SK-N-SH treated with all-trans-retinoic acid at 6 μM for 48 hours (cell line): ENCODE data around the gene LARGE1.

Experiments used
- ATAC-seq: fragments of 200-7000 bp; cut with Tn5 transposase; 3 replicates; pipeline ENCODE4 v1.9.1; 2020; ENCODE audit warnings: mild to moderate bottlenecking, moderate library complexity
- ARNTL ChIP-seq: fragments of 450-650 bp; formaldehyde crosslinking; IDR thresholded peaks from 2 replicates; pipeline ENCODE4 v1.5.0; 2020; ENCODE audit warnings: low read depth, mild to moderate bottlenecking, moderate library complexity, borderline replicate concordance
- BACH2 ChIP-seq: fragments of 250-450 bp; sonication (Bioruptor Pico); IDR thresholded peaks from 2 replicates; pipeline ENCODE4 v1.9.0; 2021; ENCODE audit warnings: mild to moderate bottlenecking, borderline replicate concordance
- CSDC2 ChIP-seq: fragments of 250-450 bp; sonication (Bioruptor Pico); IDR thresholded peaks from 2 replicates; pipeline ENCODE4 v1.5.0; 2020; ENCODE audit warnings: mild to moderate bottlenecking, moderate library complexity
- CSRNP3 ChIP-seq: fragments of 250-450 bp; sonication (Bioruptor Pico); IDR thresholded peaks from 2 replicates; pipeline ENCODE4 v1.5.1; 2021; ENCODE audit warnings: mild to moderate bottlenecking, moderate library complexity
- GLIS3 ChIP-seq: fragments of 250-450 bp; sonication (Bioruptor Pico); IDR thresholded peaks from 2 replicates; pipeline ENCODE4 v1.5.0; 2020; ENCODE audit warnings: mild to moderate bottlenecking, moderate library complexity
- ISL1 ChIP-seq: fragments of 250-450 bp; sonication (Bioruptor Pico); IDR thresholded peaks from 2 replicates; pipeline ENCODE4 v2.1.2; 2022; ENCODE audit warnings: mild to moderate bottlenecking, moderate library complexity
- OSR1 ChIP-seq: fragments of 250-450 bp; sonication (Bioruptor Pico); IDR thresholded peaks from 2 replicates; pipeline ENCODE4 v1.8.0; 2022; ENCODE audit warnings: moderate library complexity, mild to moderate bottlenecking, inconsistent platforms
- PATZ1 ChIP-seq: fragments of 250-450 bp; sonication (Bioruptor Pico); IDR thresholded peaks from 2 replicates; pipeline ENCODE4 v1.8.0; 2020; ENCODE audit warnings: mild to moderate bottlenecking, moderate library complexity, borderline replicate concordance
- PPARA ChIP-seq: fragments of 250-450 bp; sonication (Bioruptor Pico); IDR thresholded peaks from 2 replicates; pipeline ENCODE4 v1.5.0; 2020; ENCODE audit warnings: mild to moderate bottlenecking, borderline replicate concordance
- RARB ChIP-seq: fragments of 250-450 bp; sonication (Bioruptor Pico); IDR thresholded peaks from 2 replicates; pipeline ENCODE4 v1.8.0; 2021; ENCODE audit warnings: mild to moderate bottlenecking, moderate library complexity
- TCF4 ChIP-seq: fragments of 250-450 bp; sonication (Bioruptor Pico); IDR thresholded peaks from 2 replicates; pipeline ENCODE4 v1.8.0; 2021; ENCODE audit warnings: mild to moderate bottlenecking, moderate library complexity, borderline replicate concordance
- TOX ChIP-seq: fragments of 250-450 bp; sonication (Bioruptor Pico); IDR thresholded peaks from 2 replicates; pipeline ENCODE4 v1.8.0; 2021; ENCODE audit warnings: mild to moderate bottlenecking, moderate library complexity, borderline replicate concordance
- TSHZ2 ChIP-seq: fragments of 250-450 bp; sonication (Bioruptor Pico); IDR thresholded peaks from 2 replicates; pipeline ENCODE4 v1.5.0; 2020; ENCODE audit warnings: mild to moderate bottlenecking, moderate library complexity
- ZC3H10 ChIP-seq: fragments of 250-450 bp; sonication (Bioruptor Pico); IDR thresholded peaks from 2 replicates; pipeline ENCODE4 v1.5.1; 2021; ENCODE audit warnings: mild to moderate bottlenecking, moderate library complexity
- ZFP3 ChIP-seq: fragments of 250-450 bp; sonication (Bioruptor Pico); IDR thresholded peaks from 2 replicates; pipeline ENCODE4 v1.5.0; 2020; ENCODE audit warnings: mild to moderate bottlenecking, moderate library complexity
- ZFP30 ChIP-seq: fragments of 450-650 bp; formaldehyde crosslinking; IDR thresholded peaks from 2 replicates; pipeline ENCODE4 v1.5.0; 2022; ENCODE audit warnings: mild to moderate bottlenecking, moderate library complexity
- ZNF565 ChIP-seq: fragments of 450-650 bp; formaldehyde crosslinking; conservative IDR thresholded peaks from 2 replicates; pipeline ENCODE4 v1.5.0; 2020; ENCODE audit warnings: low read depth, mild to moderate bottlenecking, moderate library complexity
- ZNF70 ChIP-seq: fragments of 450-650 bp; formaldehyde crosslinking; IDR thresholded peaks from 2 replicates; pipeline ENCODE4 v1.5.0; 2020; ENCODE audit warnings: mild to moderate bottlenecking, moderate library complexity
- ZNF8 ChIP-seq: fragments of 450-650 bp; formaldehyde crosslinking; IDR thresholded peaks from 2 replicates; pipeline ENCODE4 v1.5.0; 2020; ENCODE audit warnings: mild to moderate bottlenecking, moderate library complexity
- TF ChIP-seq, protein P1 (sequence below): fragments of 250-450 bp; sonication (Bioruptor Pico); IDR thresholded peaks from 2 replicates; pipeline ENCODE4 v1.5.1; 2020; ENCODE audit warnings: low read depth, mild to moderate bottlenecking, moderate library complexity
- TF ChIP-seq, protein P2 (sequence below): fragments of 250-450 bp; sonication (Bioruptor Pico); IDR thresholded peaks from 2 replicates; pipeline ENCODE4 v1.8.0; 2021; ENCODE audit warnings: low read depth, mild to moderate bottlenecking, moderate library complexity, borderline replicate concordance

The LARGE1 gene

GRCh38 chr22:33812360-33812977 lies 107.8 kb downstream of the LARGE1 start:
- no peak for TF ChIP-seq TSHZ2
- no peak for TF ChIP-seq ZC3H10 (CRISPR knock-in tag)
- no peak for TF ChIP-seq ISL1
- TF ChIP-seq CSRNP3 (CRISPR knock-in tag), result no peak
- no peak for TF ChIP-seq TOX (CRISPR knock-in tag)
- no peak for TF ChIP-seq TCF4
- no peak for TF ChIP-seq CSDC2 (CRISPR knock-in tag)
- TF ChIP-seq RARB, result no peak
- TF ChIP-seq PATZ1 (CRISPR knock-in tag), result no peak
- TF ChIP-seq GLIS3 (CRISPR knock-in tag), result no peak
- no peak for TF ChIP-seq OSR1 (CRISPR knock-in tag)
- no peak for TF ChIP-seq PPARA
- no peak for TF ChIP-seq ARNTL (CRISPR knock-in tag)
- no peak for ATAC-seq

GRCh38 chr22:33811686-33812085 lies 108.6 kb downstream of the LARGE1 start:
- ATAC-seq, result no peak
- TF ChIP-seq TOX (CRISPR knock-in tag) (no peak), BACH2 (no peak), ZC3H10 (CRISPR knock-in tag) (no peak), RARB (no peak), ZNF565 (CRISPR knock-in tag) (no peak), ZNF70 (CRISPR knock-in tag) (no peak), CSRNP3 (CRISPR knock-in tag) (no peak)

DNA sequence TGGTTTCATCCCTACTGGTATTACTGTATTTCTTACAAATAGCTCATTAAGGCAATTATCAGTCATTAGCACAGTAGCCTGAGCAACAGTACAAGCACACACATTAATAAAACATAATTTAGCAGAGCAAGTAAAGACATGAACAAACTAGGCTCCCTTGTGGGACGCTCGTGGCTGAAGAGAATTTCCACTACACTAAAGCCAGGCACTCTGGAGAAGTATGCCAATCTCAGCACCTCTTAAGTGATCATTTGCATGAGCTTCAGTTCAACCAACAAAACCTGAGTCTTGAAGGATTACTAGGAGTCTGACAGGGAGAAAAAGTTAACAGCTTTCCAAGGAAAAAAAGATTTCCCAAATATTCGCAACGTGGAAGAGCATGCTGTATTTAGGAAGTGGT lies 109.1 kb downstream of the LARGE1 start:
- ATAC-seq, result no peak
- TF ChIP-seq PATZ1 (CRISPR knock-in tag) (no peak), ZNF70 (CRISPR knock-in tag) (no peak), ZC3H10 (CRISPR knock-in tag) (no peak), TCF4 (no peak), ISL1 (no peak), TOX (CRISPR knock-in tag) (no peak), ZFP30 (no peak), BACH2 (no peak), ZNF565 (CRISPR knock-in tag) (no peak), ZFP3 (CRISPR knock-in tag) (no peak), RARB (no peak), PPARA (no peak), CSDC2 (CRISPR knock-in tag) (no peak), ZNF8 (CRISPR knock-in tag) (no peak)
- TF ChIP-seq, protein P1, sequence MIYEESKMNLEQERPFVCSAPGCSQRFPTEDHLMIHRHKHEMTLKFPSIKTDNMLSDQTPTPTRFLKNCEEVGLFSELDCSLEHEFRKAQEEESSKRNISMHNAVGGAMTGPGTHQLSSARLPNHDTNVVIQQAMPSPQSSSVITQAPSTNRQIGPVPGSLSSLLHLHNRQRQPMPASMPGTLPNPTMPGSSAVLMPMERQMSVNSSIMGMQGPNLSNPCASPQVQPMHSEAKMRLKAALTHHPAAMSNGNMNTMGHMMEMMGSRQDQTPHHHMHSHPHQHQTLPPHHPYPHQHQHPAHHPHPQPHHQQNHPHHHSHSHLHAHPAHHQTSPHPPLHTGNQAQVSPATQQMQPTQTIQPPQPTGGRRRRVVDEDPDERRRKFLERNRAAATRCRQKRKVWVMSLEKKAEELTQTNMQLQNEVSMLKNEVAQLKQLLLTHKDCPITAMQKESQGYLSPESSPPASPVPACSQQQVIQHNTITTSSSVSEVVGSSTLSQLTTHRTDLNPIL (CRISPR knock-in tag), result no peak
- TF ChIP-seq, protein P2, sequence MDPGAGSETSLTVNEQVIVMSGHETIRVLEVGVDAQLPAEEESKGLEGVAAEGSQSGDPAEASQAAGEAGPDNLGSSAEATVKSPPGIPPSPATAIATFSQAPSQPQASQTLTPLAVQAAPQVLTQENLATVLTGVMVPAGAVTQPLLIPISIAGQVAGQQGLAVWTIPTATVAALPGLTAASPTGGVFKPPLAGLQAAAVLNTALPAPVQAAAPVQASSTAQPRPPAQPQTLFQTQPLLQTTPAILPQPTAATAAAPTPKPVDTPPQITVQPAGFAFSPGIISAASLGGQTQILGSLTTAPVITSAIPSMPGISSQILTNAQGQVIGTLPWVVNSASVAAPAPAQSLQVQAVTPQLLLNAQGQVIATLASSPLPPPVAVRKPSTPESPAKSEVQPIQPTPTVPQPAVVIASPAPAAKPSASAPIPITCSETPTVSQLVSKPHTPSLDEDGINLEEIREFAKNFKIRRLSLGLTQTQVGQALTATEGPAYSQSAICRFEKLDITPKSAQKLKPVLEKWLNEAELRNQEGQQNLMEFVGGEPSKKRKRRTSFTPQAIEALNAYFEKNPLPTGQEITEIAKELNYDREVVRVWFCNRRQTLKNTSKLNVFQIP (CRISPR knock-in tag), result no peak
